Breast epithelium (tissue), 4 donors: ENCODE data around the gene DNAJB13. TPM values are rescaled to one million over a fixed set of nuclear protein-coding genes. Genes with fewer than 3 reads are reported as not detected.

Experiments
- DNase-seq, 2 donors: peaks; one replicate each; pipeline ENCODE4 v3.0.0-alpha.2; 2019; ENCODE audit warnings: low spot score in 2 of 2
- H3K27ac ChIP-seq, 2 donors: fragments of 200-600 bp; sonication (generic) in 1 of 2; one replicate each; pipeline ENCODE4 v1.5.1; 2016 to 2019; ENCODE audit warnings: mild to moderate bottlenecking in 1 of 2
- H3K27me3 ChIP-seq, 2 donors: fragments of 200-600 bp; sonication (generic) in 1 of 2; one replicate each; pipeline versions ENCODE4 v1.5.1 to v1.6.0; 2017 to 2019; ENCODE audit warnings: control low read depth in 1 of 2, mild to moderate bottlenecking in 1 of 2
- H3K36me3 ChIP-seq: fragments of 200-600 bp; one replicate; pipeline ENCODE4 v1.5.1; 2019
- H3K4me1 ChIP-seq, 2 donors: fragments of 200-600 bp; sonication (generic); one replicate each; pipeline ENCODE4 v1.5.1; 2016 to 2019; ENCODE audit warnings: control low read depth in 1 of 2
- H3K4me3 ChIP-seq, 3 donors: fragments of 200-600 bp; sonication (generic); 1 replicate in 2 of 3; 2 replicates in 1 of 3; pipeline ENCODE4 v1.5.1; 2016 to 2019; ENCODE audit warnings: mild to moderate bottlenecking in 3 of 3, moderate library complexity in 2 of 3
- H3K9me3 ChIP-seq, 2 donors: fragments of 200-600 bp; sonication (generic) in 1 of 2; one replicate each; pipeline ENCODE4 v1.5.1; 2016 to 2019; ENCODE audit warnings: control low read depth in 1 of 2
- POLR2A ChIP-seq: fragments of 450-650 bp; IDR thresholded peaks from one replicate; pipeline ENCODE4 v1.6.1; 2016; ENCODE audit warnings: antibody characterized with exemption, mild to moderate bottlenecking, moderate library complexity
- POLR2AphosphoS5 ChIP-seq, 3 donors: sonication (generic); formaldehyde crosslinking; IDR thresholded peaks; one replicate each; pipeline ENCODE4 v1.6.1; 2017; ENCODE audit warnings: antibody characterized with exemption in 3 of 3
- intact Hi-C: fragments of 100-400 bp; cut with DNase I; formaldehyde crosslinking; loops from one replicate; pipeline ENCODE4 v1.15.1; 2023; ENCODE audit warnings: low total_unique reads
- total RNA-seq, 3 donors: library from RNA; depleted of rRNA; stranded (reverse); fragments of >200 nt; gene quantifications; one replicate each; pipeline ENCODE4 v1.1.0, GENCODE V29; 2016
- TF ChIP-seq, protein P1 (sequence below), 3 donors: fragments of 450-650 bp; IDR thresholded peaks; one replicate each; pipeline ENCODE4 v1.5.1; 2016 to 2017; ENCODE audit warnings: antibody characterized with exemption in 3 of 3, mild to moderate bottlenecking in 3 of 3, moderate library complexity in 3 of 3

Gene DNAJB13
- total RNA-seq, 3 donors from 2014 or later: not detected

DNA sequence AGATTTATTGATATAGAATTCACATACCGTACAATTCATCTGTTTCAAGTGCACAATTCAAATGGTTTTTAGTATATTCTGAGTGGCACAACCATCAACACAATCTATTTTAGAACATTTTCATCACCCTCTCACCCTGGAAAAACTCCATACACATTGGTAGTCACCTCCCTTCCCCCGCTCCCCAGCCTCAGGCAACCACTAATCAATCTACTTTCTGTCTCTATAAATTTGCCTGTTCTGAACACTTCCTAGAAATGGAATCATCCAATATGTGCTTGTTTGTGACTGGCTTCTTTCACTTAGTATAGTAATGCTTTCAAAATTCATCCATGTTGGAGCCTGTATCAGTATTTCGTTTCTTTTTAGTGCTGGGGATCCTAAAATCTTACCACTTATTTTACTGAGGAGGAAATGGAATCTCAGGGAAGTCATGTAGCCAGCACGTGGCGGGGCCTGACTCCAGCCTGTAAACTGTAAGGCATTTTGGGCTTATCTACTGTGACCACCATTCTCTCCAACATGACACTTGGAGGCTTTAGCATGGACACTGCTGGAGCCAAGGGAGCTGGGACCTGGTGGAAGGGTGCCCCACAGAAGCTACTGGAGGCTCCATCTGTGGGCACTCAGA, 59.0 kb downstream of the DNAJB13 start:
- Histone ChIP-seq H3K4me1 (no peaks in the 10 kb centered on the region), H3K27ac (no peak overlapping the region), H3K4me3 (no peak overlapping the region), H3K9me3 (no peaks in the 10 kb centered on the region), H3K36me3 (no peaks in the 10 kb centered on the region), H3K27me3 (no peaks in the 10 kb centered on the region)
- no peak for TF ChIP-seq POLR2A
- TF ChIP-seq, protein P1, sequence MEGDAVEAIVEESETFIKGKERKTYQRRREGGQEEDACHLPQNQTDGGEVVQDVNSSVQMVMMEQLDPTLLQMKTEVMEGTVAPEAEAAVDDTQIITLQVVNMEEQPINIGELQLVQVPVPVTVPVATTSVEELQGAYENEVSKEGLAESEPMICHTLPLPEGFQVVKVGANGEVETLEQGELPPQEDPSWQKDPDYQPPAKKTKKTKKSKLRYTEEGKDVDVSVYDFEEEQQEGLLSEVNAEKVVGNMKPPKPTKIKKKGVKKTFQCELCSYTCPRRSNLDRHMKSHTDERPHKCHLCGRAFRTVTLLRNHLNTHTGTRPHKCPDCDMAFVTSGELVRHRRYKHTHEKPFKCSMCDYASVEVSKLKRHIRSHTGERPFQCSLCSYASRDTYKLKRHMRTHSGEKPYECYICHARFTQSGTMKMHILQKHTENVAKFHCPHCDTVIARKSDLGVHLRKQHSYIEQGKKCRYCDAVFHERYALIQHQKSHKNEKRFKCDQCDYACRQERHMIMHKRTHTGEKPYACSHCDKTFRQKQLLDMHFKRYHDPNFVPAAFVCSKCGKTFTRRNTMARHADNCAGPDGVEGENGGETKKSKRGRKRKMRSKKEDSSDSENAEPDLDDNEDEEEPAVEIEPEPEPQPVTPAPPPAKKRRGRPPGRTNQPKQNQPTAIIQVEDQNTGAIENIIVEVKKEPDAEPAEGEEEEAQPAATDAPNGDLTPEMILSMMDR (IDR thresholded peaks at IDR 0.05): no peak
- TF ChIP-seq POLR2AphosphoS5 (IDR thresholded peaks at IDR 0.05): no peak
- no peak for DNase-seq
- intact Hi-C loops: loop anchor here (5.0 kb wide), 1 partner anchor 197 kb away; no protein-coding TSS in a partner anchor

DNA sequence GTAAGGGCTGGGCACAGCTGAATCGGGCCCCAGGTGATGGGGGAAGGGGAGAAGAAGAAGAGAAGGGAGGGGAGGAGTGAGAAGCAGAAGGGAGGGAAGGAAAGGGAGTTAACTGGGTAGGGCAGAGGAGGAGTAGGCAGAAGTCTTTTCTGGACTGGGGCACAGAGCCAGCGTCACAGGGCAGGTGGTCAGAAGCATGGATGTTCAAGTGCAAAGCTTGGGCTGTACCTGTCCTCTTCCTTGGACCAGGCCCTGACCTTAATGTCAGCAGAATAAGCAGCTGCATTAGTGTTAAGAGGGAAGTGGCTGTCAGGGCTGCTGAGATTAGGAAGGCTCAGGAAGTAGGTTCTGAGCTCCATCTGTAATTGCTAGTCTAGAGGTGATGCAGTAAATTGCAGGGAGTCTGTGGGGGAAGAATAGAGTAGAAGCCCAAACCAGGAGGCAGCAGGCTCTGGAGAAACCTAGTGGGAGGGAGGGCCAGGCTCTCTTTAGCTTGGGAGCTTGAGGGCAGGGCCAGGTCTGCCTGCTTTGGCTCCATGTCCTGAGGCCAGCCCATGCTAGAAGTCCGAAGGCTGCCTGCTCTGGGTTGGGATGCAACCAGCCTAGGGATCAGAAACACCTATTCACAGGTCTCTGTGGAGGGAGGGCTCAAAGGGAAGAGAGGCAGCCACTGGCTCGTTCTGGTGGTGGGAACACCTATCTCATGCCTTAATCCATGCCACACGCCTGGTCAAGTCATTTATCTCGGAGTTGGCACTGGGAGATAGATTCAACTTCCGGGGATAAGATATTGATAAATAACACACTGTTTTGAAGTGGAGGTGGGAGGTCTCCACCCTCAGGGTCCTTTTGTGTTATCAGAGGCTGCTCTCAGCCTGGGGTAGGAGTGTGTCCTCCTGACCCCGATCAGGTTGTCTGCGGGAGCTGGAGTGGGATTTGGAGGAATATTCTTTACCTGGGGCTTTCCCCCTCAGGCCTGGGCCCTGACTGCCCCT, 59.8 kb downstream of the DNAJB13 start:
- Histone ChIP-seq H3K27me3 (no peaks in the 10 kb centered on the region), H3K9me3 (no peaks in the 10 kb centered on the region), H3K4me1 (no peaks in the 10 kb centered on the region), H3K27ac (no peak overlapping the region), H3K4me3 (no peak overlapping the region), H3K36me3 (no peaks in the 10 kb centered on the region)
- intact Hi-C loops: no loop called here
- DNase-seq: no peak
- TF ChIP-seq, protein P1 (IDR thresholded peaks at IDR 0.05): no peak
- TF ChIP-seq POLR2A (no peak), POLR2AphosphoS5 (IDR thresholded peaks at IDR 0.05) (no peak)

DNA sequence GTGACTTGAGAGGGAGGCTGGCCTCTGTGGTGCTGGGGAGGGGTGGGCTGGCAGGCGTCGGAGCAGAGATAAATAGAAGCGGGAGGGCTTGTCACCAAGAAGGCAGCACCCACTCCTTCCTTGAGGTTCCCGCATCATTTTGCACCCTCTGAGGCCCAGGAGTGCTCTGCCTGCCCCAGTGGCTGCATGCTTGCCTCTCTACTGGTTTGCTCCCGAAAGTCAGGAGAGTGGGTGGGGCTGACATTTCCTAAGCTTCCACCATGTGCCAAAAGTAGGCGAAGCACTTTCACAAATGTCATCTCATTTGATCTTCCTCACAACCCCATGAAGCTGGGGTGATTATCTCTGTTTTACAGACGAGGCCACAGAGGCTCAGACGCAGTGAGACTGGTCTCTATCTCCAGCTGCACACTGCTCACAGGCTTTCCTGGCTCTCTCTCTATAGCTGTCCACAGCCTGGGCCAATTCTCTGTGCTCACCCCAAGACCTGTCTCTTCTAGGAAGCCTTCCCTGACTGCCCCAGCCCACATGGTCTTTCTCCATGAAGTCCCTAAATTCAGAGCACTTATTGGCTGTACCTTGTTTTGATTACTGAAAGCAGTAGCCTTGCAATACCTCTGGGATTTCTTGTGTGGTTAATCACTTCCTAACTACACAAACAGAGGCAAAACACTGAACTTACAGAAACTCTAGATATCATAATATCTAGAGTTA, 60.7 kb downstream of the DNAJB13 start:
- no peaks in the 10 kb centered on the region for H3K27me3 ChIP-seq
- no peak for DNase-seq
- no peaks in the 10 kb centered on the region for H3K4me1 ChIP-seq
- H3K9me3 ChIP-seq: no peaks in the 10 kb centered on the region
- H3K36me3 ChIP-seq: no peaks in the 10 kb centered on the region
- no peak overlapping the region for H3K27ac ChIP-seq
- intact Hi-C loops: no loop called here
- no peak overlapping the region for H3K4me3 ChIP-seq
- TF ChIP-seq POLR2A (no peak), POLR2AphosphoS5 (IDR thresholded peaks at IDR 0.05) (no peak)
- TF ChIP-seq, protein P1 (IDR thresholded peaks at IDR 0.05): no peak

DNA sequence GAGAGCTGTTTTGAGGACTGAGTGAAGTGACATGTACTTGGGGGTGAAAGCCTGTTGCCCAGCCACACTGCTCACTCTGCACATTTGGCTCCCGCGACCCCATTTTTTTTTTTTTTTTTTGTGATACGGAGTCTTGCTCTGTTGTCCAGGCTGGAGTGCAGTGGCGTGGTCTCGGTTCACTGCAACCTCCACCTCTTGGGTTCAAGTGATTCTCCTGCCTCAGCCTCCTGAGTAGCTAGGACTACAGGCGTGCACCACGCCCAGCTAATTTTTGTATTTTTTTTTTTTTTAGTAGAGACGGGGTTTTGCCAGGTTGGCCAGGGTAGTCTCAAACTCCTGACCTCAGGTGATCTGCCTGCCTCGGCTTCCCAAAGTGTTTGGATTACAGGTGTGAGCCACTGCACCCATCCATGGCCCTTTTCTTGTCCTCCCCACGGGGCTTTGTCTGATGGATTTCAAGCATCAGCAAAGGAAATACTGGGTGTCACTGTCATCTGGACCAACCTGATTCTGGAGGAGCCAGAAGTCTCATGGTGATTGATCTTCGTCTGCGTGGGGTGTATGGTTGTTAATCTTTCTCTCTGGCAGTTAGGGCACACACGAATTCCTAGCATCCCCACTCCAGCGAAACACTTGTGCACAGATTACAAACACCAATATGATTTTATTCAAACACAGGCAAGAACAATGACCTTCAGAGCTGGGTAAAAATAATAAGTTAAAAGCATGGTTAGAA, 61.4 kb downstream of the DNAJB13 start:
- Histone ChIP-seq H3K4me3 (no peak overlapping the region), H3K27me3 (no peaks in the 10 kb centered on the region), H3K9me3 (no peaks in the 10 kb centered on the region), H3K27ac (no peak overlapping the region), H3K36me3 (no peaks in the 10 kb centered on the region), H3K4me1 (no peaks in the 10 kb centered on the region)
- DNase-seq: no peak
- intact Hi-C loops: no loop called here
- TF ChIP-seq POLR2A (no peak), POLR2AphosphoS5 (IDR thresholded peaks at IDR 0.05) (no peak)
- TF ChIP-seq, protein P1 (IDR thresholded peaks at IDR 0.05): no peak
